Mammary epithelial cell (primary cell): ENCODE data around the gene MARK3.

Source experiments
- EZH2 ChIP-seq: IDR thresholded peaks from 2 replicates; pipeline ENCODE4 v1.6.1; 2012; ENCODE audit warnings: low read length, inconsistent platforms, borderline replicate concordance
- TF ChIP-seq, protein P1 (sequence below), 2 donors: IDR thresholded peaks in 1 of 2; conservative IDR thresholded peaks in 1 of 2; 2 replicates each; pipeline ENCODE4 v1.5.1; 2011 to 2012; ENCODE audit warnings: inconsistent platforms in 2 of 2, low read length in 2 of 2, mild to moderate bottlenecking in 2 of 2, control low read depth in 1 of 2, low read depth in 1 of 2; ENCODE audit not compliant: insufficient read depth in 1 of 2; ENCODE audit errors: extremely low read depth in 1 of 2

DNA sequence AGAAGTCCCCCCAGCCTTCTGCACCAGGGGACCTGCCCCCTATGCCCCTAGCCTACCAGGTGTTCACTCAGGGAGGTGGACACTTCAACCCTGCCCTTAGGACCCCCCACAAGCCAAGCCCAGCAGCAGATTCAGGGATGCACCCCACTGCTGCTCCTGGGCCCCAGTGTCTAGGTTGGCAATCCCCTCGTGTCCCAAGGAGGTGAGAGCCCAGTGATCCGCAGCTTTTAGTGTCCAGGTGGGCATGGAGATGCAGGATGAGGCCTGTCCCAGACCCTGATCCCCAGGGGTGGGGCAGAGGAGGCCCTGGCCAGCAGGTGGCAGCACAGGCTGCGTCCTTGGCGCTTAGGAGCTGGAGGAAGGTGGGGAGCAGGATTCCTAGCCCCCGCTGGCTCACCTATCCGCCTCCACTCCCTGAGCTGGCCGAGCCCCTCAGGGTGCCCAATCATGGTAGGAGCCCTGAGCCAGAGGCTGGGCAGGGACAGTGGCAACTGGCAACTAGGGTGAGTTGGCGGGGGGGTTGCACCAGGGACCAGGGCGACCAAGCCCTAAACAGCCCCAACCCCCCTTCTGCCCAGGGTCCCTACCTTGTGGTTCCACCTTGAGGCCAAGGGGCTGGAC lies 133.3 kb downstream of the MARK3 start:
- TF ChIP-seq, protein P1, sequence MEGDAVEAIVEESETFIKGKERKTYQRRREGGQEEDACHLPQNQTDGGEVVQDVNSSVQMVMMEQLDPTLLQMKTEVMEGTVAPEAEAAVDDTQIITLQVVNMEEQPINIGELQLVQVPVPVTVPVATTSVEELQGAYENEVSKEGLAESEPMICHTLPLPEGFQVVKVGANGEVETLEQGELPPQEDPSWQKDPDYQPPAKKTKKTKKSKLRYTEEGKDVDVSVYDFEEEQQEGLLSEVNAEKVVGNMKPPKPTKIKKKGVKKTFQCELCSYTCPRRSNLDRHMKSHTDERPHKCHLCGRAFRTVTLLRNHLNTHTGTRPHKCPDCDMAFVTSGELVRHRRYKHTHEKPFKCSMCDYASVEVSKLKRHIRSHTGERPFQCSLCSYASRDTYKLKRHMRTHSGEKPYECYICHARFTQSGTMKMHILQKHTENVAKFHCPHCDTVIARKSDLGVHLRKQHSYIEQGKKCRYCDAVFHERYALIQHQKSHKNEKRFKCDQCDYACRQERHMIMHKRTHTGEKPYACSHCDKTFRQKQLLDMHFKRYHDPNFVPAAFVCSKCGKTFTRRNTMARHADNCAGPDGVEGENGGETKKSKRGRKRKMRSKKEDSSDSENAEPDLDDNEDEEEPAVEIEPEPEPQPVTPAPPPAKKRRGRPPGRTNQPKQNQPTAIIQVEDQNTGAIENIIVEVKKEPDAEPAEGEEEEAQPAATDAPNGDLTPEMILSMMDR (conservative IDR thresholded peaks at IDR 0.05 in 1 of 2, IDR thresholded peaks at IDR 0.05 in 1 of 2; ENCODE audit: extremely low read depth in 1 of 2, insufficient read depth in 1 of 2, low read depth in 1 of 2, low read length in 2 of 2): peak; percentile 85 to 97
- TF ChIP-seq EZH2: no peak
